Measurements from ENCODE around the gene SPNS3.

- TF ChIP-seq CTCF (IDR thresholded peaks at IDR 0.05; ENCODE audit: low read length) (no peak), EZH2 (IDR thresholded peaks at IDR 0.05; ENCODE audit: borderline replicate concordance, low read length) (no peak)
Observed at GRCh38 chr17:4509923-4510617, 76.3 kb downstream of the SPNS3 start.

Data from OCI-LY1 (cell line).